CD14-positive monocyte (primary cell): ENCODE data around the gene CPSF3. TPM values are rescaled to one million over a fixed set of nuclear protein-coding genes. Genes with fewer than 3 reads are reported as not detected.
A peak's percentile ranks its signal among the peaks of the same experiment; 100 is the strongest.

Experiments used
- DNase-seq, 3 donors: peaks; one replicate each; pipeline ENCODE4 v3.0.0-alpha.2; 2011 to 2022
- H2AFZ ChIP-seq: 2 replicates; pipeline ENCODE4 v1.6.0; 2012; ENCODE audit warnings: mild to moderate bottlenecking, low read depth, low read length, inconsistent platforms; ENCODE audit not compliant: insufficient read depth, poor library complexity, severe bottlenecking
- H3K27ac ChIP-seq, 2 donors: 1 replicate in 1 of 2; 2 replicates in 1 of 2; pipeline ENCODE4 v1.5.1; 2012 to 2013; ENCODE audit warnings: low read length in 2 of 2, control low read depth in 1 of 2, inconsistent platforms in 1 of 2, low read depth in 1 of 2, mild to moderate bottlenecking in 1 of 2
- H3K27me3 ChIP-seq, 2 donors: one replicate each; pipeline versions ENCODE4 v1.6.0 to v1.6.1; 2011 to 2013; ENCODE audit warnings: low read length in 2 of 2; ENCODE audit not compliant: control insufficient read depth in 2 of 2, insufficient read depth in 2 of 2
- H3K36me3 ChIP-seq, 2 donors: replicated peaks in 1 of 2; 1 replicate in 1 of 2; 2 replicates in 1 of 2; pipeline versions ENCODE4 v1.5.1 to v1.6.1; 2012 to 2013; ENCODE audit warnings: low read length in 2 of 2, control low read depth in 1 of 2, inconsistent platforms in 1 of 2, mild to moderate bottlenecking in 1 of 2; ENCODE audit not compliant: insufficient read depth in 2 of 2, control insufficient read depth in 1 of 2
- H3K4me1 ChIP-seq, 2 donors: 1 replicate in 1 of 2; 2 replicates in 1 of 2; pipeline versions ENCODE4 v1.5.1 to v1.6.1; 2012 to 2013; ENCODE audit warnings: low read length in 2 of 2, control low read depth in 1 of 2, inconsistent platforms in 1 of 2, mild to moderate bottlenecking in 1 of 2, moderate library complexity in 1 of 2; ENCODE audit not compliant: insufficient read depth in 2 of 2, control insufficient read depth in 1 of 2
- H3K4me2 ChIP-seq: replicated peaks from 2 replicates; pipeline ENCODE3; 2012; ENCODE audit warnings: low read length, moderate library complexity, mild to moderate bottlenecking; ENCODE audit not compliant: poor library complexity, severe bottlenecking; ENCODE audit errors: extremely low read depth
- H3K4me3 ChIP-seq, 3 experiments: fragments of 200-600 bp in 1 of 3; sonication (generic) in 1 of 3; replicated peaks in 1 of 3; 1 replicate in 2 of 3; 2 replicates in 1 of 3; pipeline ENCODE4 v1.5.1; 2011 to 2013; ENCODE audit warnings: low read length in 3 of 3, mild to moderate bottlenecking in 3 of 3, control low read depth in 2 of 3, low read depth in 2 of 3, inconsistent platforms in 1 of 3, moderate library complexity in 1 of 3
- H3K79me2 ChIP-seq: 2 replicates; pipeline ENCODE4 v1.6.0; 2012; ENCODE audit warnings: mild to moderate bottlenecking, control low read depth, inconsistent platforms, low read length, moderate library complexity; ENCODE audit not compliant: insufficient read depth
- H3K9ac ChIP-seq: 2 replicates; pipeline ENCODE4 v1.6.0; 2017; ENCODE audit warnings: low read length, mild to moderate bottlenecking; ENCODE audit not compliant: insufficient read depth, poor library complexity, severe bottlenecking
- H3K9me3 ChIP-seq, 2 donors: replicated peaks in 1 of 2; 1 replicate in 1 of 2; 2 replicates in 1 of 2; pipeline versions ENCODE4 v1.5.1 to v1.6.1; 2012 to 2013; ENCODE audit warnings: low read length in 2 of 2, control low read depth in 1 of 2; ENCODE audit not compliant: control insufficient read depth in 1 of 2, insufficient read depth in 1 of 2
- H4K20me1 ChIP-seq: 2 replicates; pipeline ENCODE4 v1.6.0; 2012; ENCODE audit warnings: mild to moderate bottlenecking, low read length, control low read depth, moderate library complexity; ENCODE audit not compliant: insufficient read depth
- H3K27ac Mint-ChIP-seq, 7 donors: one replicate each; pipeline ENCODE4 v1.8.0; 2020; ENCODE audit warnings: mild to moderate bottlenecking in 7 of 7, mixed read lengths in 7 of 7, moderate library complexity in 6 of 7, inconsistent platforms in 2 of 7
- H3K27me3 Mint-ChIP-seq, 3 donors: one replicate each; pipeline ENCODE4 v1.8.0; 2021 to 2022; ENCODE audit warnings: low read depth in 3 of 3, mild to moderate bottlenecking in 3 of 3, mixed read lengths in 3 of 3, moderate library complexity in 3 of 3, inconsistent platforms in 1 of 3
- H3K36me3 Mint-ChIP-seq, 2 donors: one replicate each; pipeline ENCODE4 v1.8.0; 2020; ENCODE audit warnings: mixed read lengths in 2 of 2, inconsistent platforms in 1 of 2, mild to moderate bottlenecking in 1 of 2
- H3K4me1 Mint-ChIP-seq: one replicate; pipeline ENCODE4 v1.8.0; 2020; ENCODE audit warnings: mild to moderate bottlenecking, mixed read lengths
- H3K4me3 Mint-ChIP-seq, 2 donors: one replicate each; pipeline ENCODE4 v1.8.0; 2020; ENCODE audit warnings: mild to moderate bottlenecking in 2 of 2, mixed read lengths in 2 of 2, moderate library complexity in 1 of 2
- H3K9me3 Mint-ChIP-seq, 7 donors: one replicate each; pipeline ENCODE4 v1.8.0; 2020 to 2022; ENCODE audit warnings: mixed read lengths in 7 of 7, mild to moderate bottlenecking in 6 of 7, moderate library complexity in 6 of 7, inconsistent platforms in 2 of 7
- WGBS: methylation state at CpG from one replicate; pipeline ENCODE4 v1.1.5; 2013; ENCODE audit warnings: missing lambda C conversion rate; ENCODE audit not compliant: insufficient coverage; 5-methylcytosine and 5-hydroxymethylcytosine counted together
- intact Hi-C, 2 donors: fragments of 100-400 bp; cut with micrococcal nuclease; formaldehyde crosslinking; loops; one replicate each; pipeline versions ENCODE4 v1.15.0 to v1.15.1; 2023
- polyA plus RNA-seq, 3 donors: library from polyadenylated mRNA; depleted of rRNA in 1 of 3; unstranded in 2 of 3; stranded (reverse) in 1 of 3; fragments of 300-500 nt in 2 of 3; fragments of >200 nt in 1 of 3; fragmentation: Illumina TruSeq in 2 of 3; gene quantifications; 1 replicate in 2 of 3; 2 replicates in 1 of 3; pipeline ENCODE4 v1.2.3, GENCODE V29; 2012 to 2021
- TF ChIP-seq, protein P1 (sequence below): fragments of 200-600 bp; IDR thresholded peaks from one replicate; pipeline ENCODE4 v1.8.0; 2022; ENCODE audit warnings: antibody characterized with exemption, mild to moderate bottlenecking

The CPSF3 gene
- polyA plus RNA-seq, 3 donors: 17.2 to 34.0 (median 26.6) TPM

DNA sequence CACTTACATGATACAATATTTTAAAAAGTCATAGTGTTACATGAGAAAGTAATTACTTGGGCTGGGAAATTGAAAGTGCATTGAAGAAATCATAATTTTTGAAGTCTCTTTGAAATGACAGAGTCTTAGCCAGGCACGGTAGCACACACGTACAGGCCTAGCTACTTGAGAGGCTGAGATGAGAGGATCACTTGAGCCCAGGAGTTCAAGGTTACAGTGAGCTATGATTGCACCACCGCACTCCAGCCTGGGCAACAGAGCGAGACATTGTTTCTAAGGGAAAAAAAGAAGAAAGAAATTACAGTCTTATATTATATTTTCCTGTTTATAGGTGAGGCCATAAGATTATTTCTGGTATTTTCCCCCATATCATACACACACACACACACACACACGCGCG, 41.7 kb downstream of the CPSF3 start:
- H3K4me1 Mint-ChIP-seq: peaks cover 10% of the 10 kb centered on the region
- TF ChIP-seq, protein P1, sequence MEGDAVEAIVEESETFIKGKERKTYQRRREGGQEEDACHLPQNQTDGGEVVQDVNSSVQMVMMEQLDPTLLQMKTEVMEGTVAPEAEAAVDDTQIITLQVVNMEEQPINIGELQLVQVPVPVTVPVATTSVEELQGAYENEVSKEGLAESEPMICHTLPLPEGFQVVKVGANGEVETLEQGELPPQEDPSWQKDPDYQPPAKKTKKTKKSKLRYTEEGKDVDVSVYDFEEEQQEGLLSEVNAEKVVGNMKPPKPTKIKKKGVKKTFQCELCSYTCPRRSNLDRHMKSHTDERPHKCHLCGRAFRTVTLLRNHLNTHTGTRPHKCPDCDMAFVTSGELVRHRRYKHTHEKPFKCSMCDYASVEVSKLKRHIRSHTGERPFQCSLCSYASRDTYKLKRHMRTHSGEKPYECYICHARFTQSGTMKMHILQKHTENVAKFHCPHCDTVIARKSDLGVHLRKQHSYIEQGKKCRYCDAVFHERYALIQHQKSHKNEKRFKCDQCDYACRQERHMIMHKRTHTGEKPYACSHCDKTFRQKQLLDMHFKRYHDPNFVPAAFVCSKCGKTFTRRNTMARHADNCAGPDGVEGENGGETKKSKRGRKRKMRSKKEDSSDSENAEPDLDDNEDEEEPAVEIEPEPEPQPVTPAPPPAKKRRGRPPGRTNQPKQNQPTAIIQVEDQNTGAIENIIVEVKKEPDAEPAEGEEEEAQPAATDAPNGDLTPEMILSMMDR: no peak

DNA sequence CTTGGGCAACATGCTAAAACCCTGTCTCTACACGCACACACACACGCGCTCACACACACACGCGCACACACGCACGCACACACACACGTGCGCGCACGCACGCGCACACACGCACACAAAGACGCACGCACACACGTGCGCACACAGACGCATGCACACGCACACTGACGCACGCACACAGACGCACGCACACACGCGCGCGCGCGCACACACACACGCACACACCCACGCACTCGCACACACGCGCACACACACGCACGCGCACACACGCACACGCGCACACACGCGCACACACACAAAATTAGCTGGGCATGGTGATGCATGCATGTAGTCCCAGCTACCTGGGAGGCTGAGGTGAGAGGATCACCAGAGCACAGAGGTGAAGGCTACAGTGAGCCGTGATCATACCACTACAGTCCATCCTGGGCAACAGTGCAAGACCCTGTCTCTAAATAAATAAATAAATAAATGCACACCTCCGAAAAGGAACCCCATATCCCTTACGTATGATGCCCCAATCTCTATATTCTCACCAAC, 42.8 kb downstream of the CPSF3 start:
- H3K9ac ChIP-seq: no peak overlapping the region
- TF ChIP-seq, protein P1: no peak
- intact Hi-C loops: no loop called here
- no peaks in the 10 kb centered on the region for H4K20me1 ChIP-seq
- no peaks in the 10 kb centered on the region for H3K79me2 ChIP-seq
- Mint-ChIP-seq H3K27ac (peak overlapping the region in 2 of 7 donors; percentile 1 to 75), H3K36me3 (peaks cover 54 to 72% of the 10 kb centered on the region in 2 donors), H3K9me3 (no peaks in the 10 kb centered on the region), H3K4me1 (peaks cover 10% of the 10 kb centered on the region), H3K4me3 (no peak overlapping the region), H3K27me3 (no peaks in the 10 kb centered on the region)
- no peak overlapping the region for H3K27ac ChIP-seq
- no peaks in the 10 kb centered on the region for H3K9me3 ChIP-seq
- DNase-seq: no peak
- peaks cover 0 to 4% of the 10 kb centered on the region in 2 donors for H3K4me1 ChIP-seq
- no peak overlapping the region for H2AFZ ChIP-seq
- no peaks in the 10 kb centered on the region for H3K27me3 ChIP-seq
- H3K4me2 ChIP-seq: no peak overlapping the region
- H3K36me3 ChIP-seq: peaks cover 23 to 71% of the 10 kb centered on the region in 2 donors
- WGBS: 98% methylated on average over 43 of the region's 46 CpGs
- H3K4me3 ChIP-seq: no peak overlapping the region

More for the DNA sequence above, 41.7 kb downstream of the CPSF3 start:
- Histone ChIP-seq H4K20me1 (no peaks in the 10 kb centered on the region), H3K27me3 (no peaks in the 10 kb centered on the region), H3K79me2 (no peaks in the 10 kb centered on the region), H3K36me3 (peaks cover 28 to 77% of the 10 kb centered on the region in 2 donors), H3K27ac (no peak overlapping the region), H3K4me1 (peaks cover 0 to 4% of the 10 kb centered on the region in 2 donors), H3K4me2 (no peak overlapping the region), H3K9ac (no peak overlapping the region), H2AFZ (no peak overlapping the region), H3K4me3 (no peak overlapping the region), H3K9me3 (no peaks in the 10 kb centered on the region)
- 100% methylated on average over 2 of the region's 7 CpGs for WGBS
- H3K27ac Mint-ChIP-seq: no peak overlapping the region
- no peak for DNase-seq
- intact Hi-C loops: no loop called here
- H3K36me3 Mint-ChIP-seq: peaks cover 57 to 77% of the 10 kb centered on the region in 2 donors
- no peak overlapping the region for H3K4me3 Mint-ChIP-seq
- H3K9me3 Mint-ChIP-seq: no peaks in the 10 kb centered on the region
- no peaks in the 10 kb centered on the region for H3K27me3 Mint-ChIP-seq
